GM11168 (cell line): ENCODE results near the gene TRIM60.
"Not testable (repeated sequence)": the region's sequence is repeated elsewhere in the genome, so short reads cannot be mapped to it uniquely, and the experiment has no call there.

Source experiments
- in situ Hi-C: fragments of 300-500 bp; cut with MboI; formaldehyde crosslinking; loops from one replicate; pipeline ENCODE4 v1.12.0; 2022; ENCODE audit warnings: low sequenced_read_pairs; ENCODE audit not compliant: unreplicated experiment

The TRIM60 gene

GRCh38 chr4:165048170-165048569 lies 16.4 kb downstream of the TRIM60 start:
- in situ Hi-C loops, result no loop called here

- in situ Hi-C loops, result no loop called here
Measured at GRCh38 chr4:165052627-165053026, 20.8 kb downstream of the TRIM60 start.

- in situ Hi-C loops, result no loop called here
Measured at GRCh38 chr4:165053645-165054044, 21.8 kb downstream of the TRIM60 start, which contains the start of gene TRIM75. Gene TRIM75, plus strand, starts transcription at chr4:165053866. Its CDS starts 5,282 bp downstream, at chr4:165059148.

- in situ Hi-C loops, result no loop called here
Measured at GRCh38 chr4:165055601-165056000, 23.8 kb downstream of the TRIM60 start.

GRCh38 chr4:165058666-165059065 lies 26.9 kb downstream of the TRIM60 start:
- in situ Hi-C loops, result no loop called here

GRCh38 chr4:165059386-165059785 lies 27.6 kb downstream of the TRIM60 start:
- in situ Hi-C loops, result no loop called here

- in situ Hi-C loops, result no loop called here
Measured at GRCh38 chr4:165060938-165061337, 29.1 kb downstream of the TRIM60 start.

- in situ Hi-C loops, result no loop called here
Measured at GRCh38 chr4:165070560-165070959, 38.8 kb downstream of the TRIM60 start.

- in situ Hi-C loops, result not testable (repeated sequence)
Measured at GRCh38 chr4:165073346-165073745, 41.5 kb downstream of the TRIM60 start.

GRCh38 chr4:165077034-165077578 lies 45.3 kb downstream of the TRIM60 start:
- in situ Hi-C loops, result loop anchor here (25.0 kb wide), 1 partner anchor 290 kb away; no protein-coding TSS in a partner anchor

- in situ Hi-C loops, result loop anchor here (25.0 kb wide), 1 partner anchor 292 kb away; no protein-coding TSS in a partner anchor
Measured at GRCh38 chr4:165079476-165079875, 47.7 kb downstream of the TRIM60 start.

GRCh38 chr4:165084787-165085186 lies 53.0 kb downstream of the TRIM60 start:
- in situ Hi-C loops, result loop anchor here (25.0 kb wide), 1 partner anchor 297 kb away; no protein-coding TSS in a partner anchor

GRCh38 chr4:165085946-165086345 lies 54.1 kb downstream of the TRIM60 start:
- in situ Hi-C loops, result loop anchor here (25.0 kb wide), 1 partner anchor 299 kb away; no protein-coding TSS in a partner anchor

GRCh38 chr4:165088366-165088765 lies 56.6 kb downstream of the TRIM60 start:
- in situ Hi-C loops, result loop anchor here (25.0 kb wide), 1 partner anchor 301 kb away; no protein-coding TSS in a partner anchor
